ENCODE measurements around the gene FNDC4.

- no peak for TF ChIP-seq ZNF843 (tag by site-specific recombination; IDR thresholded peaks at IDR 0.05)
- TF ChIP-seq ZNF561 (tag by site-specific recombination; IDR thresholded peaks at IDR 0.05; ENCODE audit: borderline replicate concordance): no peak
- TF ChIP-seq ZNF274 (IDR thresholded peaks at IDR 0.05; ENCODE audit: low read length): no peak
- no peak for TF ChIP-seq ZNF274 (tag by site-specific recombination; IDR thresholded peaks at IDR 0.05; ENCODE audit: borderline replicate concordance)
- TF ChIP-seq PBX3 (CRISPR knock-in tag; IDR thresholded peaks at IDR 0.05): no peak
Measured at GRCh38 chr2:27537287-27537686, 42.3 kb upstream of the FNDC4 start.

All from HEK293 (cell line).